ENCODE data around the gene TPRN.
A peak's percentile ranks its signal among the peaks of the same experiment; 100 is the strongest.

- TF ChIP-seq, protein P1, sequence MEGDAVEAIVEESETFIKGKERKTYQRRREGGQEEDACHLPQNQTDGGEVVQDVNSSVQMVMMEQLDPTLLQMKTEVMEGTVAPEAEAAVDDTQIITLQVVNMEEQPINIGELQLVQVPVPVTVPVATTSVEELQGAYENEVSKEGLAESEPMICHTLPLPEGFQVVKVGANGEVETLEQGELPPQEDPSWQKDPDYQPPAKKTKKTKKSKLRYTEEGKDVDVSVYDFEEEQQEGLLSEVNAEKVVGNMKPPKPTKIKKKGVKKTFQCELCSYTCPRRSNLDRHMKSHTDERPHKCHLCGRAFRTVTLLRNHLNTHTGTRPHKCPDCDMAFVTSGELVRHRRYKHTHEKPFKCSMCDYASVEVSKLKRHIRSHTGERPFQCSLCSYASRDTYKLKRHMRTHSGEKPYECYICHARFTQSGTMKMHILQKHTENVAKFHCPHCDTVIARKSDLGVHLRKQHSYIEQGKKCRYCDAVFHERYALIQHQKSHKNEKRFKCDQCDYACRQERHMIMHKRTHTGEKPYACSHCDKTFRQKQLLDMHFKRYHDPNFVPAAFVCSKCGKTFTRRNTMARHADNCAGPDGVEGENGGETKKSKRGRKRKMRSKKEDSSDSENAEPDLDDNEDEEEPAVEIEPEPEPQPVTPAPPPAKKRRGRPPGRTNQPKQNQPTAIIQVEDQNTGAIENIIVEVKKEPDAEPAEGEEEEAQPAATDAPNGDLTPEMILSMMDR (conservative IDR thresholded peaks at IDR 0.05 in 1 of 2, IDR thresholded peaks at IDR 0.05 in 1 of 2; ENCODE audit: extremely low read depth in 1 of 2, insufficient read depth in 1 of 2, low read depth in 1 of 2, low read length in 2 of 2), result peak; percentile 91 to 95
- TF ChIP-seq EZH2 (IDR thresholded peaks at IDR 0.05; ENCODE audit: borderline replicate concordance, low read length), result no peak
Observed at GRCh38 chr9:137236238-137236935, 35.8 kb upstream of the TPRN start.

Data from mammary epithelial cell (primary cell).